NCI-H2196 treated with DMSO at 0.1 percent for 48 hours (cell line): Measurements from ENCODE around the gene PANX2.
"Not testable (repeated sequence)": the region's sequence is repeated elsewhere in the genome, so short reads cannot be mapped to it uniquely, and the experiment has no call there.

Experiments
- DNase-seq: peaks from one replicate; lab custom pipeline; 2025; ENCODE audit not compliant: unreplicated experiment; lab: John Stamatoyannopoulos, UW

The PANX2 gene

GRCh38 chr22:50197856-50198623 is 27.5 kb downstream of the PANX2 start:
- no peak for DNase-seq

- no peak for DNase-seq
Observed at GRCh38 chr22:50198624-50199017, 28.1 kb downstream of the PANX2 start.

- no peak for DNase-seq
Observed at GRCh38 chr22:50199251-50199721, 28.8 kb downstream of the PANX2 start.

- no peak for DNase-seq
Observed at GRCh38 chr22:50199829-50200460, 29.4 kb downstream of the PANX2 start.

- peak; percentile 5 for DNase-seq
Observed at GRCh38 chr22:50200461-50201190, 30.1 kb downstream of the PANX2 start, which contains the start of gene SELENOO. Gene SELENOO (plus strand): TSS chr22:50201011. CDS start chr22:50201037, 26 bp downstream.

GRCh38 chr22:50201191-50202129 is 30.9 kb downstream of the PANX2 start:
- DNase-seq = no peak

- no peak for DNase-seq
Observed at GRCh38 chr22:50202130-50202666, 31.7 kb downstream of the PANX2 start.

- DNase-seq = no peak
Observed at GRCh38 chr22:50203288-50203687, 32.8 kb downstream of the PANX2 start.

GRCh38 chr22:50204571-50204970 is 34.0 kb downstream of the PANX2 start:
- no peak for DNase-seq

GRCh38 chr22:50204998-50205397 is 34.5 kb downstream of the PANX2 start:
- DNase-seq = not testable (repeated sequence)

GRCh38 chr22:50205781-50206569 is 35.4 kb downstream of the PANX2 start:
- DNase-seq = no peak

GRCh38 chr22:50206599-50206998 is 36.1 kb downstream of the PANX2 start:
- no peak for DNase-seq

- no peak for DNase-seq
Observed at GRCh38 chr22:50207383-50208140, 37.0 kb downstream of the PANX2 start.

GRCh38 chr22:50208430-50208938 is 38.0 kb downstream of the PANX2 start:
- DNase-seq = no peak

- DNase-seq = no peak
Observed at GRCh38 chr22:50208939-50209892, 38.7 kb downstream of the PANX2 start.

GRCh38 chr22:50209893-50210292 is 39.4 kb downstream of the PANX2 start:
- no peak for DNase-seq

GRCh38 chr22:50210378-50211139 is 40.0 kb downstream of the PANX2 start:
- no peak for DNase-seq
